ENCODE measurements around the gene PIP5KL1.
"Not testable (repeated sequence)": the region's sequence is repeated elsewhere in the genome, so short reads cannot be mapped to it uniquely, and the experiment has no call there.

PIP5KL1 gene

GRCh38 chr9:127885508-127886281 is 44.9 kb downstream of the PIP5KL1 start:
- no peak for DNase-seq

GRCh38 chr9:127884976-127885490 is 45.5 kb downstream of the PIP5KL1 start:
- no peak for DNase-seq

- DNase-seq, result no peak
Observed at GRCh38 chr9:127884427-127884911, 46.1 kb downstream of the PIP5KL1 start.

GRCh38 chr9:127883959-127884358 is 46.6 kb downstream of the PIP5KL1 start:
- DNase-seq, result no peak

GRCh38 chr9:127881715-127882114 is 48.9 kb downstream of the PIP5KL1 start:
- DNase-seq, result not testable (repeated sequence)

GRCh38 chr9:127880143-127880542 is 50.4 kb downstream of the PIP5KL1 start:
- DNase-seq, result no peak

- no peak for DNase-seq
Observed at GRCh38 chr9:127878652-127879390, 51.8 kb downstream of the PIP5KL1 start.

GRCh38 chr9:127878001-127878651 is 52.5 kb downstream of the PIP5KL1 start:
- no peak for DNase-seq

GRCh38 chr9:127877566-127877998 is 53.0 kb downstream of the PIP5KL1 start, which contains the start of gene AK1:
AK1 (minus strand) TSS chr9:127877675; CDS start chr9:127874617, 3,058 bp downstream.
- DNase-seq, result no peak

- no peak for DNase-seq
Observed at GRCh38 chr9:127876764-127877562, 53.6 kb downstream of the PIP5KL1 start.

- DNase-seq, result no peak
Observed at GRCh38 chr9:127876026-127876763, 54.4 kb downstream of the PIP5KL1 start.

GRCh38 chr9:127875306-127875966 is 55.1 kb downstream of the PIP5KL1 start:
- DNase-seq, result no peak

- no peak for DNase-seq
Observed at GRCh38 chr9:127874301-127875221, 56.0 kb downstream of the PIP5KL1 start.

GRCh38 chr9:127873886-127874285 is 56.7 kb downstream of the PIP5KL1 start:
- DNase-seq, result no peak

GRCh38 chr9:127873223-127873691 is 57.3 kb downstream of the PIP5KL1 start:
- no peak for DNase-seq

- DNase-seq, result no peak
Observed at GRCh38 chr9:127872369-127873222, 58.0 kb downstream of the PIP5KL1 start.

- DNase-seq, result no peak
Observed at GRCh38 chr9:127871531-127871930, 59.0 kb downstream of the PIP5KL1 start.

- no peak for DNase-seq
Observed at GRCh38 chr9:127870887-127871286, 59.7 kb downstream of the PIP5KL1 start.
